ENCODE data around the gene CNNM3. TPM values are rescaled to one million over a fixed set of nuclear protein-coding genes. Genes with fewer than 3 reads are reported as not detected.

Gene CNNM3
- total RNA-seq, 1 donor from 2014 or later = 6.1 TPM

DNA sequence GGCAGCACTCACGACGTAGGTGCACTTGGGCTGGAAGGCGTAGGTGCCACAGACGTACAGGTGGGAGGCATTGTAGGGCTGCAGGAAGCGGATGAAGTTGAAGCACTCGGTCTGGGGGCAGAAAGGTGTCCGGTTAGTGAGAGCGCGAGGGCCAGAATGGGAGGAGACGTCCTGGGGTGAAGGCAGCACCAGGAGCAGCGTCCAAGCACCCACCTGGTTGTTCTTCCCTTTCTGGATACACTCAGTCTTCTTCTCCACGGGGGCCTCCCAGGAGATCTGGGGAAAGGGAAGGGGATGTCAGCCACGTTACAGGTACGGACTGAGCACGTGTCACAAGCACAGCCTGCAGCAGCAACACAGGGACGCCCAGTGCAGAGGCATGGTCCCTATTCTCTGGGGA lies 49.6 kb downstream of the CNNM3 start:
- peaks cover 28% of the 10 kb centered on the region for H3K36me3 ChIP-seq (ENCODE audit: control insufficient read depth, insufficient read depth, low read length)
- DNase-seq (ENCODE audit: low read depth) (no peak), FAIRE-seq (no peak)
- TF ChIP-seq, protein P1, sequence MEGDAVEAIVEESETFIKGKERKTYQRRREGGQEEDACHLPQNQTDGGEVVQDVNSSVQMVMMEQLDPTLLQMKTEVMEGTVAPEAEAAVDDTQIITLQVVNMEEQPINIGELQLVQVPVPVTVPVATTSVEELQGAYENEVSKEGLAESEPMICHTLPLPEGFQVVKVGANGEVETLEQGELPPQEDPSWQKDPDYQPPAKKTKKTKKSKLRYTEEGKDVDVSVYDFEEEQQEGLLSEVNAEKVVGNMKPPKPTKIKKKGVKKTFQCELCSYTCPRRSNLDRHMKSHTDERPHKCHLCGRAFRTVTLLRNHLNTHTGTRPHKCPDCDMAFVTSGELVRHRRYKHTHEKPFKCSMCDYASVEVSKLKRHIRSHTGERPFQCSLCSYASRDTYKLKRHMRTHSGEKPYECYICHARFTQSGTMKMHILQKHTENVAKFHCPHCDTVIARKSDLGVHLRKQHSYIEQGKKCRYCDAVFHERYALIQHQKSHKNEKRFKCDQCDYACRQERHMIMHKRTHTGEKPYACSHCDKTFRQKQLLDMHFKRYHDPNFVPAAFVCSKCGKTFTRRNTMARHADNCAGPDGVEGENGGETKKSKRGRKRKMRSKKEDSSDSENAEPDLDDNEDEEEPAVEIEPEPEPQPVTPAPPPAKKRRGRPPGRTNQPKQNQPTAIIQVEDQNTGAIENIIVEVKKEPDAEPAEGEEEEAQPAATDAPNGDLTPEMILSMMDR (IDR thresholded peaks at IDR 0.05; ENCODE audit: insufficient read depth, low read length, severe bottlenecking) = no peak
- no peaks in the 10 kb centered on the region for H3K27me3 ChIP-seq (ENCODE audit: control insufficient read depth, insufficient read depth, low read length)
- H3K4me3 ChIP-seq (ENCODE audit: low read depth, low read length) = no peak overlapping the region

GRCh38 chr2:96866149-96866548 lies 50.1 kb downstream of the CNNM3 start:
- no peaks in the 10 kb centered on the region for H3K27me3 ChIP-seq (ENCODE audit: control insufficient read depth, insufficient read depth, low read length)
- no peak for FAIRE-seq
- peaks cover 28% of the 10 kb centered on the region for H3K36me3 ChIP-seq (ENCODE audit: control insufficient read depth, insufficient read depth, low read length)
- TF ChIP-seq, protein P1 (IDR thresholded peaks at IDR 0.05; ENCODE audit: insufficient read depth, low read length, severe bottlenecking) = no peak
- DNase-seq (ENCODE audit: low read depth) = no peak
- no peak overlapping the region for H3K4me3 ChIP-seq (ENCODE audit: low read depth, low read length)

- Histone ChIP-seq H3K36me3 (ENCODE audit: control insufficient read depth, insufficient read depth, low read length) (peaks cover 28% of the 10 kb centered on the region), H3K4me3 (ENCODE audit: low read depth, low read length) (no peak overlapping the region), H3K27me3 (ENCODE audit: control insufficient read depth, insufficient read depth, low read length) (no peaks in the 10 kb centered on the region)
- TF ChIP-seq, protein P1 (IDR thresholded peaks at IDR 0.05; ENCODE audit: insufficient read depth, low read length, severe bottlenecking) = no peak
- DNase-seq (ENCODE audit: low read depth) (no peak), FAIRE-seq (no peak)
These were observed 50.5 kb downstream of the CNNM3 start for GRCh38 chr2:96866586-96866985.

GRCh38 chr2:96866986-96867755 lies 51.1 kb downstream of the CNNM3 start:
- no peak for DNase-seq (ENCODE audit: low read depth)
- TF ChIP-seq, protein P1 (IDR thresholded peaks at IDR 0.05; ENCODE audit: insufficient read depth, low read length, severe bottlenecking) = no peak

GRCh38 chr2:96867756-96868554 lies 51.9 kb downstream of the CNNM3 start:
- Histone ChIP-seq H3K27me3 (ENCODE audit: control insufficient read depth, insufficient read depth, low read length) (no peaks in the 10 kb centered on the region), H3K36me3 (ENCODE audit: control insufficient read depth, insufficient read depth, low read length) (peaks cover 24% of the 10 kb centered on the region), H3K4me3 (ENCODE audit: low read depth, low read length) (peak overlapping the region; percentile 80)
- no peak for FAIRE-seq
- DNase-seq (ENCODE audit: low read depth) = no peak
- TF ChIP-seq, protein P1 (IDR thresholded peaks at IDR 0.05; ENCODE audit: insufficient read depth, low read length, severe bottlenecking) = no peak

More at GRCh38 chr2:96866986-96867755, 51.1 kb downstream of the CNNM3 start:
- Histone ChIP-seq H3K27me3 (ENCODE audit: control insufficient read depth, insufficient read depth, low read length) (no peaks in the 10 kb centered on the region), H3K36me3 (ENCODE audit: control insufficient read depth, insufficient read depth, low read length) (peaks cover 24% of the 10 kb centered on the region), H3K4me3 (ENCODE audit: low read depth, low read length) (no peak overlapping the region)
- FAIRE-seq = no peak
